HL-60 (cell line): ENCODE data around the gene VEGFD.

Source experiments
- DNase-seq, 2 experiments: peaks; one replicate each; pipeline ENCODE4 v3.0.0-alpha.2; 2010 to 2020; ENCODE audit warnings: low read depth in 1 of 2, low spot score in 1 of 2
- H3K27ac ChIP-seq: fragments of 250-450 bp; sonication (Bioruptor Pico); replicated peaks from 2 replicates; pipeline ENCODE4 v1.5.1; 2020; ENCODE audit warnings: mild to moderate bottlenecking, moderate library complexity
- H3K27me3 ChIP-seq: fragments of 250-450 bp; sonication (Bioruptor Pico); 2 replicates; pipeline ENCODE4 v1.5.1; 2021; ENCODE audit warnings: mild to moderate bottlenecking, moderate library complexity; ENCODE audit not compliant: insufficient read depth, poor library complexity, severe bottlenecking
- H3K4me3 ChIP-seq: replicated peaks from 2 replicates; pipeline ENCODE4 v1.5.1; 2011; ENCODE audit warnings: mild to moderate bottlenecking, control low read depth, low read length; ENCODE audit not compliant: insufficient read depth
- GABPA ChIP-seq: IDR thresholded peaks from 2 replicates; pipeline ENCODE4 v1.6.1; 2012; ENCODE audit warnings: low read depth
- POLR2AphosphoS5 ChIP-seq: IDR thresholded peaks from 2 replicates; pipeline ENCODE4 v1.6.1; 2012; ENCODE audit warnings: low read depth
- REST ChIP-seq: IDR thresholded peaks from 2 replicates; pipeline ENCODE4 v1.6.1; 2012; ENCODE audit warnings: low read depth; ENCODE audit not compliant: insufficient replicate concordance
- SPI1 ChIP-seq: IDR thresholded peaks from 2 replicates; pipeline ENCODE4 v1.6.1; 2012; ENCODE audit warnings: low read depth, mild to moderate bottlenecking, borderline replicate concordance
- TF ChIP-seq, protein P1 (sequence below): IDR thresholded peaks from one replicate; pipeline ENCODE4 v1.5.1; 2011; ENCODE audit warnings: low read length, control low read depth, inconsistent platforms; ENCODE audit not compliant: insufficient read depth

VEGFD gene

GRCh38 chrX:15356444-15356843, 27.8 kb downstream of the VEGFD start:
- Histone ChIP-seq H3K27ac (no peak overlapping the region), H3K27me3 (no peaks in the 10 kb centered on the region), H3K4me3 (no peak overlapping the region)
- no peak for DNase-seq
- TF ChIP-seq SPI1 (no peak), POLR2AphosphoS5 (no peak), GABPA (no peak), REST (no peak)
- TF ChIP-seq, protein P1, sequence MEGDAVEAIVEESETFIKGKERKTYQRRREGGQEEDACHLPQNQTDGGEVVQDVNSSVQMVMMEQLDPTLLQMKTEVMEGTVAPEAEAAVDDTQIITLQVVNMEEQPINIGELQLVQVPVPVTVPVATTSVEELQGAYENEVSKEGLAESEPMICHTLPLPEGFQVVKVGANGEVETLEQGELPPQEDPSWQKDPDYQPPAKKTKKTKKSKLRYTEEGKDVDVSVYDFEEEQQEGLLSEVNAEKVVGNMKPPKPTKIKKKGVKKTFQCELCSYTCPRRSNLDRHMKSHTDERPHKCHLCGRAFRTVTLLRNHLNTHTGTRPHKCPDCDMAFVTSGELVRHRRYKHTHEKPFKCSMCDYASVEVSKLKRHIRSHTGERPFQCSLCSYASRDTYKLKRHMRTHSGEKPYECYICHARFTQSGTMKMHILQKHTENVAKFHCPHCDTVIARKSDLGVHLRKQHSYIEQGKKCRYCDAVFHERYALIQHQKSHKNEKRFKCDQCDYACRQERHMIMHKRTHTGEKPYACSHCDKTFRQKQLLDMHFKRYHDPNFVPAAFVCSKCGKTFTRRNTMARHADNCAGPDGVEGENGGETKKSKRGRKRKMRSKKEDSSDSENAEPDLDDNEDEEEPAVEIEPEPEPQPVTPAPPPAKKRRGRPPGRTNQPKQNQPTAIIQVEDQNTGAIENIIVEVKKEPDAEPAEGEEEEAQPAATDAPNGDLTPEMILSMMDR: no peak

DNA sequence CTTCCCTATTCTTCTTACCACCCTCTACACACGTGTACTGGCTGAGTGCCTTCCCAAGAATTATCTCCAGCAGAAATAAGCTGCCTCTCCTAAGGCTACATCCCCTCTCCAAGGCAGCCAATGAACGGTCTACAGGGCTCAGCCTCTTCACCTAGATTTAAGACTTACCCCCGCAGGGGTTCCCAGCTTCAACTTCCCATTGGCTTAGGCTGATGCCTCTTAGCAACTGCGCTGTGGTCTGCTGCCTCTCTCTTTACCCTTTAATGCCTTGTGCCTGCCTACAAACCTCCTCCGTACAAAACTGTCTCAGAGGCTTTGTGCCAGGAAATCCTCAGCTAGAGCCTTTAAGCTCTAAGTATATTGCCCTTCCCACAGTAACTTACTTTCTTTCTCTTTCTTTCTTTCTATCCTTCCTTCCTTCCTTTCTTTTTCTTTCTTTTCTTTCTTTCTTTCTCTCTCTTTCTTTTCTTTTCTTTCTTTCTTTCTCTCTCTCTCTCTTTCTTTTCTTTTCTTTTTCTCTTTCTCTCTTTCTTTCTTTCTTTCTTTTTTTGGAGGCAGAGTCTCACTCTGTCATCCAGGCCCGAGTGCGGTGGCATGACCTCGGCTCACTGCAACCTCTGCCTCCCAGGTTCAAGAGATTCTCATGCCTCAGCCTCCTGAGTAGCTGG, 33.8 kb downstream of the VEGFD start:
- no peak for DNase-seq
- TF ChIP-seq, protein P1: no peak
- TF ChIP-seq POLR2AphosphoS5: no peak
- TF ChIP-seq REST: no peak
- TF ChIP-seq SPI1: no peak
- TF ChIP-seq GABPA: no peak
- Histone ChIP-seq H3K27ac (no peak overlapping the region), H3K27me3 (peaks cover 2% of the 10 kb centered on the region), H3K4me3 (no peak overlapping the region)

DNA sequence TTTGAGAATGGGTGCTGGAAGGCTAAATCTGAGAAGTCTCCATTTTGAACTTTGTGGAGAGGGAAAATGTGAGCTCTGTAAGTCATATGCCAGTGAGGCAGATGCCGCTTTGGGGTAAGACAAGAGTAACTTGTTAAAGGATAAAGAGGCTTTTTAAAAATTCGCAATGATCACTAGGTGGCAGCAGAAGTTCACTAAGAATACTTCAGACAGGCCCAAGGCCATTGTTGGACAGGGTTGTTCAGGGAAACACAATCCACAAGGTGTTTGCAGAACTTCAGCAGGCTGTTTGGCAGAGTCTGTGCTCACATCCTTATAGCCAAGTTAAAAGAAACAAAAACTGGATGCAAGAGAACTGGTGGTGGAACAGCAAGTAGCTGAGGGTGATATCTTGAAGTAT, 35.2 kb downstream of the VEGFD start:
- peak in 1 of 2 experiments; percentile 32 for DNase-seq
- H3K4me3 ChIP-seq: no peak overlapping the region

More for the DNA sequence above, 35.2 kb downstream of the VEGFD start:
- TF ChIP-seq SPI1 (no peak), REST (no peak), GABPA (no peak), POLR2AphosphoS5 (no peak)
- TF ChIP-seq, protein P1: no peak
- no peak overlapping the region for H3K27ac ChIP-seq
- H3K27me3 ChIP-seq: peaks cover 2% of the 10 kb centered on the region
